ENCODE results near the gene PPP1R37. TPM values are rescaled to one million over a fixed set of nuclear protein-coding genes. Genes with fewer than 3 reads are reported as not detected.

Gene PPP1R37
- total and polyA plus RNA-seq, 4 donors: 7.1 to 22.7 (median 14.4) TPM

Other genes starting within 250 kb of the PPP1R37 start
- gene NECTIN2, start 246.9 kb upstream of the PPP1R37 start, total RNA-seq: 10 to 100 TPM; 88.2 to 97.8 TPM
- gene NECTIN2, start 246.9 kb upstream of the PPP1R37 start, polyA plus RNA-seq: 10 to 100 TPM; 27.8 to 49.5 TPM
- gene TOMM40, start 201.9 kb upstream of the PPP1R37 start, total RNA-seq: 10 to 100 TPM; 22.3 to 23.6 TPM
- gene TOMM40, start 201.9 kb upstream of the PPP1R37 start, polyA plus RNA-seq: 10 to 100 TPM in 1 of 2 donors, 1 to 10 TPM in 1; 8.9 to 14.8 TPM
- 100 to 1,000 TPM in 1 of 2 donors, 10 to 100 TPM in 1; 96.1 to 105 TPM for gene APOE, start 187.4 kb upstream of the PPP1R37 start, total RNA-seq
- 100 to 1,000 TPM; 207 to 455 TPM for gene APOE, start 187.4 kb upstream of the PPP1R37 start, polyA plus RNA-seq
- gene APOC1, start 178.6 kb upstream of the PPP1R37 start, total RNA-seq: 10 to 100 TPM; 14.8 to 22.2 TPM
- 100 to 1,000 TPM in 1 of 2 donors, 1 to 10 TPM in 1; 7.4 to 127 TPM for gene APOC1, start 178.6 kb upstream of the PPP1R37 start, polyA plus RNA-seq
- gene APOC4, start 150.9 kb upstream of the PPP1R37 start, total RNA-seq: not detected
- not detected for gene APOC4, start 150.9 kb upstream of the PPP1R37 start, polyA plus RNA-seq
- 1 to 10 TPM; 1.2 to 1.5 TPM for gene APOC2, start 147.1 kb upstream of the PPP1R37 start, total RNA-seq
- gene APOC2, start 147.1 kb upstream of the PPP1R37 start, polyA plus RNA-seq: 10 to 100 TPM in 1 of 2 donors, not detected in 1; 18.8 TPM
- gene CLPTM1, start 137.8 kb upstream of the PPP1R37 start, total RNA-seq: 10 to 100 TPM; 70.6 to 72.5 TPM
- 10 to 100 TPM; 25.7 to 81.4 TPM for gene CLPTM1, start 137.8 kb upstream of the PPP1R37 start, polyA plus RNA-seq
- 10 to 100 TPM; 20.2 to 30.0 TPM for gene RELB, start 91.7 kb upstream of the PPP1R37 start, total RNA-seq
- 10 to 100 TPM in 1 of 2 donors, 1 to 10 TPM in 1; 7.0 to 10.6 TPM for gene RELB, start 91.7 kb upstream of the PPP1R37 start, polyA plus RNA-seq
- gene CLASRP, start 54.1 kb upstream of the PPP1R37 start, total RNA-seq: 100 to 1,000 TPM in 1 of 2 donors, 10 to 100 TPM in 1; 79.9 to 105 TPM
- 100 to 1,000 TPM in 1 of 2 donors, 10 to 100 TPM in 1; 18.2 to 209 TPM for gene CLASRP, start 54.1 kb upstream of the PPP1R37 start, polyA plus RNA-seq
- under 1 TPM; 0.19 to 0.45 TPM for gene ZNF296, start 16.7 kb upstream of the PPP1R37 start, total RNA-seq
- 1 to 10 TPM in 1 of 2 donors, under 1 TPM in 1; 0.38 to 1.1 TPM for gene ZNF296, start 16.7 kb upstream of the PPP1R37 start, polyA plus RNA-seq
- gene GEMIN7, start 13.9 kb upstream of the PPP1R37 start, total RNA-seq: 10 to 100 TPM in 1 of 2 donors, 1 to 10 TPM in 1; 8.0 to 12.3 TPM
- 10 to 100 TPM in 1 of 2 donors, 1 to 10 TPM in 1; 6.4 to 13.5 TPM for gene GEMIN7, start 13.9 kb upstream of the PPP1R37 start, polyA plus RNA-seq
- gene NKPD1, start 67.8 kb downstream of the PPP1R37 start, total RNA-seq: not detected
- under 1 TPM in 1 of 2 donors, not detected in 1; 0.05 TPM for gene NKPD1, start 67.8 kb downstream of the PPP1R37 start, polyA plus RNA-seq
- gene TRAPPC6A, start 85.1 kb downstream of the PPP1R37 start, total RNA-seq: 10 to 100 TPM in 1 of 2 donors, 1 to 10 TPM in 1; 9.5 to 13.6 TPM
- gene TRAPPC6A, start 85.1 kb downstream of the PPP1R37 start, polyA plus RNA-seq: 10 to 100 TPM; 16.5 to 17.0 TPM
- gene BLOC1S3, start 85.6 kb downstream of the PPP1R37 start, total RNA-seq: 10 to 100 TPM in 1 of 2 donors, 1 to 10 TPM in 1; 7.5 to 12.2 TPM
- gene BLOC1S3, start 85.6 kb downstream of the PPP1R37 start, polyA plus RNA-seq: 1 to 10 TPM; 2.9 to 5.3 TPM
- gene EXOC3L2, start 152.2 kb downstream of the PPP1R37 start, total RNA-seq: 10 to 100 TPM; 10.8 to 13.9 TPM
- under 1 TPM; 0.50 to 0.67 TPM for gene EXOC3L2, start 152.2 kb downstream of the PPP1R37 start, polyA plus RNA-seq
- 10 to 100 TPM; 40.3 to 40.4 TPM for gene MARK4, start 158.1 kb downstream of the PPP1R37 start, total RNA-seq
- gene MARK4, start 158.1 kb downstream of the PPP1R37 start, polyA plus RNA-seq: 10 to 100 TPM in 1 of 2 donors, 1 to 10 TPM in 1; 6.0 to 15.7 TPM
- gene CKM, start 229.7 kb downstream of the PPP1R37 start, total RNA-seq: not detected
- 1 to 10 TPM; 1.2 to 6.4 TPM for gene CKM, start 229.7 kb downstream of the PPP1R37 start, polyA plus RNA-seq
- gene KLC3, start 247.6 kb downstream of the PPP1R37 start, total RNA-seq: not detected
- not detected for gene KLC3, start 247.6 kb downstream of the PPP1R37 start, polyA plus RNA-seq